Thyroid gland (tissue), 4 donors: ENCODE data around the gene DEPDC1.

Experiments
- CTCF ChIP-seq, 6 experiments: fragments of 200-600 bp in 3 of 6; fragments of 450-650 bp in 3 of 6; sonication (generic) in 3 of 6; IDR thresholded peaks; one replicate each; pipeline ENCODE4 v1.5.1; 2016 to 2019; ENCODE audit warnings: antibody characterized with exemption in 6 of 6, mild to moderate bottlenecking in 2 of 6, inconsistent platforms in 1 of 6, moderate library complexity in 1 of 6
- POLR2A ChIP-seq, 2 donors: fragments of 450-650 bp; IDR thresholded peaks; one replicate each; pipeline ENCODE4 v1.6.1; 2017; ENCODE audit warnings: antibody characterized with exemption in 2 of 2, mild to moderate bottlenecking in 2 of 2, moderate library complexity in 1 of 2

DNA sequence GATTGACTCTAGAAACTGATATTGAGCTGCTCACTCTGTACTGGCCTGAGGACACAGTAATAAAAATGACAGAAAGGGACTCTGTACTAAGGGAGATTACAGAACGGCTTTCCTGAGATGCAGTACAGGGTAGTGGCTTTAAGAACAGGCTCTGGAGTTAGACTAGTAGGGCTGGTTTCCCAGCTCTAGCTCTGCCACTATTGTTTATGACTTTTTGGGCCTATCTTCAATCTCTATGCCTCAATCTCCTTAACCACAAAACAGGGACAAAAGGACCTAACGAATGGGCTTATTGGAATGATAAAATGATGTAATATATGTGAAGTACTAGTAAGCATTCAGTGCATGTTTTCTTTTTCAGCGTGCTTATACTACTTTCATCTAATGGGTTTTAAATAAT is 1.4 kb downstream of the DEPDC1 start:
- no peak for TF ChIP-seq CTCF (IDR thresholded peaks at IDR 0.05)
- no peak for TF ChIP-seq POLR2A (IDR thresholded peaks at IDR 0.05)
